ENCODE measurements around the gene ADARB2. TPM values are rescaled to one million over a fixed set of nuclear protein-coding genes. Genes with fewer than 3 reads are reported as not detected.

ADARB2 gene
- total and polyA plus RNA-seq, 3 donors from 2014 or later = 8.5 to 13.0 (median 10.4) TPM

GRCh38 chr10:1648648-1649047 is 88.7 kb downstream of the ADARB2 start:
- intact Hi-C loops (cut with DNase I; ENCODE audit: low total_unique reads) = no loop called here
- no peak for TF ChIP-seq CTCF (IDR thresholded peaks at IDR 0.05)
- TF ChIP-seq POLR2A (IDR thresholded peaks at IDR 0.05) = no peak
- Histone ChIP-seq H3K27me3 (no peaks in the 10 kb centered on the region), H3K4me3 (no peak overlapping the region), H3K27ac (no peak overlapping the region), H3K36me3 (ENCODE audit: low read depth, missing control alignments) (no peaks in the 10 kb centered on the region), H3K4me1 (no peaks in the 10 kb centered on the region), H3K9me3 (no peaks in the 10 kb centered on the region)
- WGBS, 2 donors = 82% methylated on average over 12 of the region's 12 CpGs
- DNase-seq = no peak

- H3K36me3 ChIP-seq (ENCODE audit: low read depth, missing control alignments) = no peaks in the 10 kb centered on the region
- H3K4me1 ChIP-seq = no peaks in the 10 kb centered on the region
- WGBS, 2 donors = 69 to 75% methylated on average over 5 of the region's 5 CpGs
- no peaks in the 10 kb centered on the region for H3K9me3 ChIP-seq
- H3K27ac ChIP-seq = no peak overlapping the region
- TF ChIP-seq POLR2A (IDR thresholded peaks at IDR 0.05) = no peak
- H3K27me3 ChIP-seq = no peaks in the 10 kb centered on the region
- DNase-seq = no peak
- intact Hi-C loops (cut with DNase I; ENCODE audit: low total_unique reads) = no loop called here
- H3K4me3 ChIP-seq = no peak overlapping the region
Observed at GRCh38 chr10:1646332-1646731, 91.0 kb downstream of the ADARB2 start.

GRCh38 chr10:1645896-1646295 is 91.4 kb downstream of the ADARB2 start:
- H3K4me1 ChIP-seq = no peaks in the 10 kb centered on the region
- TF ChIP-seq CTCF (IDR thresholded peaks at IDR 0.05) (no peak), POLR2A (IDR thresholded peaks at IDR 0.05) (no peak)
- no peak overlapping the region for H3K27ac ChIP-seq
- intact Hi-C loops (cut with DNase I; ENCODE audit: low total_unique reads) = no loop called here
- H3K4me3 ChIP-seq = no peak overlapping the region
- no peak for DNase-seq
- no peaks in the 10 kb centered on the region for H3K36me3 ChIP-seq (ENCODE audit: low read depth, missing control alignments)
- H3K27me3 ChIP-seq = no peaks in the 10 kb centered on the region
- no peaks in the 10 kb centered on the region for H3K9me3 ChIP-seq
- 79 to 90% methylated on average over 2 to 4 of the region's 4 CpGs for WGBS, 2 donors

- H3K4me1 ChIP-seq = no peaks in the 10 kb centered on the region
- H3K4me3 ChIP-seq = no peak overlapping the region
- intact Hi-C loops (cut with DNase I; ENCODE audit: low total_unique reads) = no loop called here
- WGBS, 2 donors = 63 to 77% methylated on average over 15 of the region's 15 CpGs
- no peak for TF ChIP-seq CTCF (IDR thresholded peaks at IDR 0.05)
- TF ChIP-seq POLR2A (IDR thresholded peaks at IDR 0.05) = no peak
- H3K9me3 ChIP-seq = no peaks in the 10 kb centered on the region
- no peaks in the 10 kb centered on the region for H3K27me3 ChIP-seq
- no peaks in the 10 kb centered on the region for H3K36me3 ChIP-seq (ENCODE audit: low read depth, missing control alignments)
- no peak for DNase-seq
- H3K27ac ChIP-seq = no peak overlapping the region
Observed at GRCh38 chr10:1644191-1644711, 93.1 kb downstream of the ADARB2 start.

- Histone ChIP-seq H3K27ac (no peak overlapping the region), H3K36me3 (ENCODE audit: low read depth, missing control alignments) (no peaks in the 10 kb centered on the region), H3K4me3 (no peak overlapping the region), H3K27me3 (no peaks in the 10 kb centered on the region), H3K4me1 (no peaks in the 10 kb centered on the region), H3K9me3 (no peaks in the 10 kb centered on the region)
- no peak for DNase-seq
- TF ChIP-seq POLR2A (IDR thresholded peaks at IDR 0.05) (no peak), CTCF (IDR thresholded peaks at IDR 0.05) (no peak)
- 40 to 66% methylated on average over 9 of the region's 9 CpGs for WGBS, 2 donors
- intact Hi-C loops (cut with DNase I; ENCODE audit: low total_unique reads) = no loop called here
Observed at GRCh38 chr10:1643908-1644179, 93.5 kb downstream of the ADARB2 start.

Measured in testis (tissue), 3 donors.